Upper lobe of right lung (tissue), 1 donor: ENCODE measurements around the gene SEMA3B. TPM values are rescaled to one million over a fixed set of nuclear protein-coding genes. Genes with fewer than 3 reads are reported as not detected.
A peak's percentile ranks its signal among the peaks of the same experiment; 100 is the strongest.

Experiments used
- ATAC-seq: fragments of 200-7000 bp; cut with Tn5 transposase; one replicate; pipeline ENCODE4 v1.9.1; 2020; ENCODE audit warnings: mild to moderate bottlenecking, moderate library complexity
- DNase-seq: peaks from one replicate; pipeline ENCODE4 v3.0.0-alpha.2; 2020
- H3K27ac ChIP-seq: fragments of 200-600 bp; one replicate; pipeline ENCODE4 v1.8.0; 2022
- H3K27me3 ChIP-seq: fragments of 200-600 bp; one replicate; pipeline ENCODE4 v1.8.0; 2022; ENCODE audit warnings: mild to moderate bottlenecking
- H3K36me3 ChIP-seq: fragments of 200-600 bp; one replicate; pipeline ENCODE4 v1.8.0; 2022
- H3K4me1 ChIP-seq: fragments of 200-600 bp; one replicate; pipeline ENCODE4 v1.8.0; 2022
- H3K4me3 ChIP-seq: fragments of 200-600 bp; one replicate; pipeline ENCODE4 v1.8.0; 2022; ENCODE audit warnings: mild to moderate bottlenecking
- H3K9me3 ChIP-seq: fragments of 200-600 bp; one replicate; pipeline ENCODE4 v1.8.0; 2022
- CTCF ChIP-seq: fragments of 200-600 bp; IDR thresholded peaks from one replicate; pipeline ENCODE4 v1.8.0; 2022; ENCODE audit warnings: antibody characterized with exemption
- intact Hi-C: fragments of 100-400 bp; cut with DNase I; formaldehyde crosslinking; loops from one replicate; pipeline ENCODE4 v1.11.0; 2022
- microRNA-seq: library from miRNA; unstranded; fragments of <30 nt; microRNA quantifications from one replicate; pipeline ENCODE4 v1.2.0, GENCODE V29; 2020; ENCODE audit warnings: borderline microRNAs expressed
- total RNA-seq: library from RNA; stranded (reverse); fragmentation: NEBNext Ultra II Directional; extraction: Animal tissue kit (Norgen Biotek cat#: 25700); gene quantifications from one replicate; pipeline ENCODE4 v1.2.1, GENCODE V29; 2021
- donor health status: DM: no; HTN: yes; CAD: no; lungs with severe emphysema.

Gene SEMA3B
- total RNA-seq, 1 donor from 2014 or later = 120 TPM

- peak overlapping the region; percentile 98 for H3K27ac ChIP-seq
- H3K4me3 ChIP-seq = peak overlapping the region; percentile 2
- peaks cover 20% of the 10 kb centered on the region for H3K36me3 ChIP-seq
- intact Hi-C loops = no loop called here
- TF ChIP-seq CTCF = peak; percentile 90
- DNase-seq (peak; percentile 86), ATAC-seq (peak; percentile 17)
- no peaks in the 10 kb centered on the region for H3K27me3 ChIP-seq
- no peaks in the 10 kb centered on the region for H3K9me3 ChIP-seq
- H3K4me1 ChIP-seq = peaks cover 54% of the 10 kb centered on the region
These were observed 55.6 kb downstream of the SEMA3B start for GRCh38 chr3:50324351-50325112.

DNA sequence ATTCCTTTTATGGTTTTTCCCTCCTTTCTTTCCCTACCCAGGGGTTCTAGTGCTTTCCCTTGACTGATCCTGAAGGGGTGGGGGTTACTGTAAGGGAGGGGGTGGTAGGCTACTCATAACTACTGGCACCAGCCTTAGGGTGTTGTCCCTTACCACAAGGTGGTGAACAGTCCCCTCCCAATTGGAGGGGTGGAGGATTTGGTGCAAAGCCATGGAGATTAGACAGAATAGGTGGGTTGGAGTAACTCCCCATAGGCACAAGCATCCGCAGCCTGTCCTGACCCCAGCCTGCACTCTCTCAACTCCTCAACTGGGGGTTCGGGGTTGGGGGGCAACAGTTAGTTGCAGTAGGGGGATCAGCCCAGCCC, 56.1 kb downstream of the SEMA3B start:
- DNase-seq (no peak), ATAC-seq (no peak)
- Histone ChIP-seq H3K36me3 (peaks cover 24% of the 10 kb centered on the region), H3K27me3 (no peaks in the 10 kb centered on the region), H3K4me1 (peaks cover 48% of the 10 kb centered on the region), H3K9me3 (no peaks in the 10 kb centered on the region), H3K4me3 (no peak overlapping the region), H3K27ac (peak overlapping the region; percentile 98)
- intact Hi-C loops = no loop called here
- no peak for TF ChIP-seq CTCF

GRCh38 chr3:50325497-50326181, 56.7 kb downstream of the SEMA3B start:
- DNase-seq (no peak), ATAC-seq (no peak)
- intact Hi-C loops = no loop called here
- peaks cover 30% of the 10 kb centered on the region for H3K36me3 ChIP-seq
- peaks cover 43% of the 10 kb centered on the region for H3K4me1 ChIP-seq
- no peak for TF ChIP-seq CTCF
- no peaks in the 10 kb centered on the region for H3K27me3 ChIP-seq
- no peaks in the 10 kb centered on the region for H3K9me3 ChIP-seq
- no peak overlapping the region for H3K4me3 ChIP-seq
- no peak overlapping the region for H3K27ac ChIP-seq

DNA sequence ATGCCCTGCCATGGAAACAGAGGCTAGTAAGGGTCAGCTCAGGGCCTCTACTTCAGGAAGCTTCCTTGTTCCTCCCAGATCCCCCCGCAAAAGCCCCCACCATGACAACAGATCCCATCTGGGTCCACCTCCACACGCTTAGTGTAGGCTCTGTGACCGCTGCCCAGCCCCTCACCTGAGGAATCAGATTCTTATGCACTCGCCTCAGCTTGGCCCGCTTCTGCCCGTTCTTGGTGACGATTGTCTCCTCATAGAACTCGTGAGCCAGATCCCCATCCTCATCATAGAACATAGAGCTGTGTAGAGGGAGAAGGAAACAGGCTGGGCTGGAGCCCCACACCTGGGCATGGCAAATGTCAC, 57.2 kb downstream of the SEMA3B start:
- Histone ChIP-seq H3K9me3 (no peaks in the 10 kb centered on the region), H3K36me3 (peaks cover 35% of the 10 kb centered on the region), H3K4me3 (no peak overlapping the region), H3K27ac (no peak overlapping the region), H3K4me1 (peaks cover 43% of the 10 kb centered on the region), H3K27me3 (no peaks in the 10 kb centered on the region)
- no peak for TF ChIP-seq CTCF
- intact Hi-C loops = no loop called here
- ATAC-seq (no peak), DNase-seq (no peak)

- intact Hi-C loops = no loop called here
- H3K36me3 ChIP-seq = peaks cover 42% of the 10 kb centered on the region
- DNase-seq = no peak
- H3K4me3 ChIP-seq = peak overlapping the region; percentile 99
- H3K9me3 ChIP-seq = no peaks in the 10 kb centered on the region
- H3K27ac ChIP-seq = peak overlapping the region; percentile 89
- peaks cover 40% of the 10 kb centered on the region for H3K4me1 ChIP-seq
- TF ChIP-seq CTCF = no peak
- no peaks in the 10 kb centered on the region for H3K27me3 ChIP-seq
- no peak for ATAC-seq
These were observed 58.2 kb downstream of the SEMA3B start for GRCh38 chr3:50327129-50327528.

Small RNAs within 50 kb of the gene (microRNA-seq; reads per million reads assigned to microRNA genes)
- gene MIR5787 = not detected

Other genes starting within 250 kb of the SEMA3B start
- gene RBM5, start 180.2 kb upstream of the SEMA3B start, total RNA-seq = 161 TPM
- gene SEMA3F, start 113.8 kb upstream of the SEMA3B start, total RNA-seq = 65.6 TPM
- gene GNAT1, start 77.5 kb upstream of the SEMA3B start, total RNA-seq = not detected
- not detected for gene SLC38A3, start 63.9 kb upstream of the SEMA3B start, total RNA-seq
- 321 TPM for gene GNAI2, start 32.9 kb upstream of the SEMA3B start, total RNA-seq
- not detected for gene LSMEM2, start 9.9 kb downstream of the SEMA3B start, total RNA-seq
- gene IFRD2, start 23.3 kb downstream of the SEMA3B start, total RNA-seq = 77.0 TPM
- 2.8 TPM for gene HYAL3, start 30.3 kb downstream of the SEMA3B start, total RNA-seq
- 12.5 TPM for gene NAA80, start 30.3 kb downstream of the SEMA3B start, total RNA-seq
- gene HYAL1, start 34.4 kb downstream of the SEMA3B start, total RNA-seq = 78.8 TPM
- gene HYAL2, start 53.6 kb downstream of the SEMA3B start, total RNA-seq = 303 TPM
- gene TUSC2, start 59.1 kb downstream of the SEMA3B start, total RNA-seq = 29.2 TPM
- 39.1 TPM for gene RASSF1, start 71.7 kb downstream of the SEMA3B start, total RNA-seq
- 2.8 TPM for gene ZMYND10, start 76.6 kb downstream of the SEMA3B start, total RNA-seq
- gene NPRL2, start 81.6 kb downstream of the SEMA3B start, total RNA-seq = 21.6 TPM
- gene CYB561D2, start 81.7 kb downstream of the SEMA3B start, total RNA-seq = 23.9 TPM
- 40.1 TPM for gene TMEM115, start 90.4 kb downstream of the SEMA3B start, total RNA-seq
- 119 TPM for gene CACNA2D2, start 234.5 kb downstream of the SEMA3B start, total RNA-seq